IMR-90 (cell line): Measurements from ENCODE around the gene FREM3. TPM values are rescaled to one million over a fixed set of nuclear protein-coding genes. Genes with fewer than 3 reads are reported as not detected.

Experiments used
- ATAC-seq: fragments of 200-7000 bp; cut with Tn5 transposase; 2 replicates; pipeline ENCODE4 v1.9.1; 2020; ENCODE audit warnings: low read depth, mild to moderate bottlenecking, moderate library complexity
- BruUV-seq: library from RNA; stranded (reverse); fragments of 400-500 nt; replicated peaks from 2 replicates; lab custom pipeline; 2021; lab: Mats Ljungman, UMichigan
- CTCF ChIA-PET: fragments of 300-600 bp; formaldehyde crosslinking; extraction: SDS; loops from one replicate; lab custom pipeline; 2021; ENCODE audit warnings: antibody characterized with exemption; lab: Yijun Ruan, JAX
- POLR2A ChIA-PET: fragments of 300-600 bp; sonication (Branson Sonifier 250); formaldehyde crosslinking; loops from one replicate; lab custom pipeline; 2022; ENCODE audit warnings: antibody characterized with exemption; ENCODE audit not compliant: unreplicated experiment; lab: Charles Lee
- DNase-seq: peaks from one replicate; pipeline ENCODE4 v3.0.0; 2013
- H2AFZ ChIP-seq: replicated peaks from 2 replicates; pipeline ENCODE3; 2013; ENCODE audit warnings: low read length, mild to moderate bottlenecking; ENCODE audit not compliant: poor library complexity
- H2AK5ac ChIP-seq: 2 replicates; pipeline ENCODE4 v1.6.1; 2013; ENCODE audit warnings: low read depth, low read length, inconsistent platforms
- H2AK9ac ChIP-seq: replicated peaks from 2 replicates; pipeline ENCODE3; 2013; ENCODE audit warnings: mild to moderate bottlenecking, low read depth, low read length, moderate library complexity; ENCODE audit not compliant: poor library complexity
- H2BK120ac ChIP-seq: 2 replicates; pipeline ENCODE4 v1.6.1; 2013; ENCODE audit warnings: low read depth, low read length, inconsistent platforms
- H2BK15ac ChIP-seq: 3 replicates; pipeline ENCODE4 v1.6.1; 2013; ENCODE audit warnings: low read depth, low read length, inconsistent platforms
- H2BK20ac ChIP-seq: 2 replicates; pipeline ENCODE4 v1.6.1; 2013; ENCODE audit warnings: low read depth, mild to moderate bottlenecking, inconsistent platforms, low read length, moderate library complexity
- H2BK5ac ChIP-seq: 2 replicates; pipeline ENCODE4 v1.6.1; 2013; ENCODE audit warnings: mild to moderate bottlenecking, low read depth, low read length, inconsistent platforms; ENCODE audit not compliant: poor library complexity, severe bottlenecking
- H3K14ac ChIP-seq: replicated peaks from 2 replicates; pipeline ENCODE4 v1.6.1; 2013; ENCODE audit warnings: low read depth, low read length, inconsistent platforms
- H3K18ac ChIP-seq: 2 replicates; pipeline ENCODE4 v1.6.1; 2013; ENCODE audit warnings: low read depth, low read length, control low read depth
- H3K23ac ChIP-seq: 2 replicates; pipeline ENCODE4 v1.6.1; 2013; ENCODE audit warnings: low read depth, low read length, inconsistent platforms
- H3K27ac ChIP-seq: 2 replicates; pipeline ENCODE4 v1.5.1; 2013; ENCODE audit warnings: mild to moderate bottlenecking, control low read depth, low read length; ENCODE audit not compliant: insufficient read depth
- H3K27me3 ChIP-seq: 2 replicates; pipeline ENCODE4 v1.6.1; 2013; ENCODE audit warnings: low read length; ENCODE audit not compliant: control insufficient read depth, insufficient read depth
- H3K36me3 ChIP-seq: 2 replicates; pipeline ENCODE4 v1.6.1; 2013; ENCODE audit warnings: low read length, mixed read lengths; ENCODE audit not compliant: control insufficient read depth, insufficient read depth
- H3K4ac ChIP-seq: 2 replicates; pipeline ENCODE4 v1.6.1; 2013; ENCODE audit warnings: low read depth, low read length, inconsistent platforms
- H3K4me1 ChIP-seq: 2 replicates; pipeline ENCODE4 v1.6.1; 2013; ENCODE audit warnings: low read length, mixed read lengths; ENCODE audit not compliant: control insufficient read depth, insufficient read depth
- H3K4me2 ChIP-seq: 2 replicates; pipeline ENCODE4 v1.6.1; 2013; ENCODE audit warnings: low read depth, mild to moderate bottlenecking, control low read depth, low read length, moderate library complexity
- H3K4me3 ChIP-seq: 2 replicates; pipeline ENCODE4 v1.5.1; 2013; ENCODE audit warnings: low read depth, mild to moderate bottlenecking, control low read depth, low read length, moderate library complexity; ENCODE audit not compliant: insufficient read depth
- H3K56ac ChIP-seq: 2 replicates; pipeline ENCODE4 v1.6.1; 2013; ENCODE audit warnings: low read length, inconsistent platforms; ENCODE audit not compliant: insufficient read depth; ENCODE audit errors: extremely low read depth
- H3K79me1 ChIP-seq, 2 experiments: 2 replicates each; pipeline ENCODE4 v1.6.1; 2013; ENCODE audit warnings: low read length in 2 of 2, inconsistent platforms in 1 of 2, low read depth in 1 of 2
- H3K9ac ChIP-seq: 2 replicates; pipeline ENCODE4 v1.6.1; 2013; ENCODE audit warnings: low read depth, low read length, control low read depth
- H3K9me1 ChIP-seq: 2 replicates; pipeline ENCODE4 v1.6.1; 2013; ENCODE audit warnings: low read length, inconsistent platforms; ENCODE audit not compliant: insufficient read depth
- H3K9me3 ChIP-seq: 2 replicates; pipeline ENCODE4 v1.6.1; 2013; ENCODE audit warnings: low read length; ENCODE audit not compliant: control insufficient read depth, insufficient read depth
- H4K20me1 ChIP-seq: 2 replicates; pipeline ENCODE4 v1.6.1; 2013; ENCODE audit warnings: low read length, inconsistent platforms; ENCODE audit not compliant: insufficient read depth
- H4K5ac ChIP-seq: 2 replicates; pipeline ENCODE4 v1.6.1; 2013; ENCODE audit warnings: mild to moderate bottlenecking, low read depth, low read length, control low read depth
- H4K8ac ChIP-seq, 2 experiments: 2 replicates each; pipeline ENCODE4 v1.6.1; 2013; ENCODE audit warnings: low read depth in 2 of 2, low read length in 2 of 2, control low read depth in 1 of 2, inconsistent platforms in 1 of 2
- H4K91ac ChIP-seq: 2 replicates; pipeline ENCODE4 v1.6.1; 2013; ENCODE audit warnings: low read depth, low read length, inconsistent platforms; ENCODE audit not compliant: insufficient read depth
- BHLHE40 ChIP-seq: fragments of 150-350 bp; IDR thresholded peaks from 2 replicates; pipeline ENCODE4 v1.6.1; 2016; ENCODE audit warnings: mild to moderate bottlenecking, low read depth, low read length
- CEBPB ChIP-seq: IDR thresholded peaks from 2 replicates; pipeline ENCODE4 v1.6.1; 2012; ENCODE audit warnings: low read depth, low read length, improper control_type of control experiment
- CHD1 ChIP-seq: IDR thresholded peaks from 2 replicates; pipeline ENCODE4 v1.6.1; 2012; ENCODE audit warnings: low read depth, low read length, improper control_type of control experiment
- CTCF ChIP-seq: conservative IDR thresholded peaks from 2 replicates; pipeline ENCODE4 v1.5.1; 2012; ENCODE audit warnings: mild to moderate bottlenecking, low read depth, low read length, improper control_type of control experiment
- ELK1 ChIP-seq: fragments of 150-350 bp; IDR thresholded peaks from 2 replicates; pipeline ENCODE4 v1.6.1; 2016; ENCODE audit warnings: low read depth, mild to moderate bottlenecking, low read length, moderate library complexity, borderline replicate concordance
- FOS ChIP-seq: fragments of 150-350 bp; IDR thresholded peaks from 2 replicates; pipeline ENCODE4 v1.6.1; 2016; ENCODE audit warnings: low read depth, low read length
- MAFK ChIP-seq: IDR thresholded peaks from 2 replicates; pipeline ENCODE4 v1.6.1; 2012; ENCODE audit warnings: low read depth, low read length, improper control_type of control experiment
- MAZ ChIP-seq: IDR thresholded peaks from 2 replicates; pipeline ENCODE4 v1.6.1; 2012; ENCODE audit warnings: low read depth, mild to moderate bottlenecking, low read length, improper control_type of control experiment, moderate library complexity, borderline replicate concordance
- MXI1 ChIP-seq: IDR thresholded peaks from 2 replicates; pipeline ENCODE4 v1.6.1; 2012; ENCODE audit warnings: low read depth, mild to moderate bottlenecking, low read length, moderate library complexity, borderline replicate concordance
- NFE2L2 ChIP-seq: fragments of 150-350 bp; IDR thresholded peaks from 2 replicates; pipeline ENCODE4 v1.6.1; 2016; ENCODE audit warnings: low read depth, mild to moderate bottlenecking, low read length
- POLR2A ChIP-seq: IDR thresholded peaks from 2 replicates; pipeline ENCODE4 v1.6.1; 2012; ENCODE audit warnings: mild to moderate bottlenecking, low read depth, low read length
- RAD21 ChIP-seq: IDR thresholded peaks from 2 replicates; pipeline ENCODE4 v1.6.1; 2012; ENCODE audit warnings: low read length, improper control_type of control experiment
- RCOR1 ChIP-seq: IDR thresholded peaks from 2 replicates; pipeline ENCODE4 v1.6.1; 2012; ENCODE audit warnings: mild to moderate bottlenecking, low read length, improper control_type of control experiment; ENCODE audit not compliant: insufficient replicate concordance
- RFX5 ChIP-seq: IDR thresholded peaks from 2 replicates; pipeline ENCODE4 v1.8.0; 2012; ENCODE audit warnings: low read depth, mild to moderate bottlenecking, low read length, moderate library complexity
- SMC3 ChIP-seq: fragments of 150-350 bp; IDR thresholded peaks from 2 replicates; pipeline ENCODE4 v1.6.1; 2016; ENCODE audit warnings: low read depth, mild to moderate bottlenecking, antibody characterized with exemption, low read length, moderate library complexity
- USF2 ChIP-seq: fragments of 150-350 bp; IDR thresholded peaks from 2 replicates; pipeline ENCODE4 v1.6.1; 2017; ENCODE audit warnings: mild to moderate bottlenecking, antibody characterized with exemption, low read length, low read depth
- WGBS, 2 experiments: methylation state at CpG; one replicate each; pipeline versions ENCODE4 v1.1.5 to v1.1.7; 2013; ENCODE audit warnings: missing lambda C conversion rate in 2 of 2; ENCODE audit not compliant: insufficient read length in 1 of 2; ENCODE audit errors: extremely low coverage in 2 of 2; 5-methylcytosine and 5-hydroxymethylcytosine counted together
- dilution Hi-C: fragments of 300-500 bp; cut with HindIII; formaldehyde crosslinking; loops from one replicate; pipeline ENCODE4 v1.14.3; 2018; ENCODE audit warnings: low sequenced_read_pairs; ENCODE audit not compliant: unreplicated experiment
- in situ Hi-C: fragments of 300-500 bp; cut with MboI; formaldehyde crosslinking; loops from 3 replicates; pipeline ENCODE4 v1.14.3; 2019; ENCODE audit warnings: low sequenced_read_pairs, inconsistent platforms, mixed read lengths
- intact Hi-C: fragments of 100-400 bp; cut with micrococcal nuclease; formaldehyde crosslinking; loops from 2 replicates; pipeline ENCODE4 v1.10.0; 2022
- polyA plus RNA-seq, 3 experiments: library from polyadenylated mRNA; depleted of rRNA; stranded (reverse); fragments of >200 nt; gene quantifications; 2 replicates each; pipeline ENCODE4 v1.2.3, GENCODE V29; 2012; ENCODE audit warnings: low replicate concordance in 1 of 3
- total RNA-seq: library from RNA; depleted of rRNA; stranded (reverse); fragments of >200 nt; gene quantifications from 2 replicates; pipeline ENCODE4 v1.2.3, GENCODE V29; 2012

Gene FREM3
- total and polyA plus RNA-seq, 2 of the 4 experiments (the other 2 are of a cell fraction): not detected

- Histone ChIP-seq H2AK9ac (no peak overlapping the region), H3K4me2 (no peak overlapping the region), H3K4me1 (no peaks in the 10 kb centered on the region), H2BK120ac (no peak overlapping the region), H3K27me3 (no peaks in the 10 kb centered on the region), H2BK20ac (no peak overlapping the region), H3K14ac (no peak overlapping the region), H3K56ac (no peak overlapping the region), H4K5ac (no peak overlapping the region), H2BK15ac (no peak overlapping the region), H4K8ac (no peak overlapping the region), H3K36me3 (no peaks in the 10 kb centered on the region), H3K9me3 (no peaks in the 10 kb centered on the region), H3K18ac (no peak overlapping the region), H2AFZ (no peak overlapping the region), H2BK5ac (no peak overlapping the region), H3K9me1 (no peaks in the 10 kb centered on the region), H4K20me1 (no peaks in the 10 kb centered on the region), H2AK5ac (no peak overlapping the region), H3K9ac (no peak overlapping the region), H3K79me1 (no peaks in the 10 kb centered on the region), H3K4ac (no peak overlapping the region), H3K27ac (no peak overlapping the region), H3K4me3 (no peak overlapping the region), H3K23ac (no peak overlapping the region), H4K91ac (no peak overlapping the region)
- in situ Hi-C loops (no loop called here), dilution Hi-C loops (no loop called here), intact Hi-C loops (no loop called here)
- CTCF ChIA-PET: no interaction called here
- POLR2A ChIA-PET: no interaction called here
- ATAC-seq (no peak), DNase-seq (no peak)
- WGBS, 2 experiments: no CpG with 5 or more reads among the region's 8 CpGs
- no TSS peak for BruUV-seq
- no peak for TF ChIP-seq POLR2A
- no peak for TF ChIP-seq SMC3
- TF ChIP-seq FOS: no peak
- TF ChIP-seq USF2: no peak
- no peak for TF ChIP-seq RFX5
- TF ChIP-seq CEBPB: no peak
- no peak for TF ChIP-seq NFE2L2
- no peak for TF ChIP-seq ELK1
- no peak for TF ChIP-seq RCOR1
- no peak for TF ChIP-seq MAZ
- TF ChIP-seq CHD1: no peak
- no peak for TF ChIP-seq MXI1
- no peak for TF ChIP-seq RAD21
- no peak for TF ChIP-seq BHLHE40
- no peak for TF ChIP-seq MAFK
- no peak for TF ChIP-seq CTCF
Observed at GRCh38 chr4:143616771-143617170, 83.7 kb downstream of the FREM3 start.
